MCF 10A (cell line): ENCODE results near the gene STIM1. TPM values are rescaled to one million over a fixed set of nuclear protein-coding genes. Genes with fewer than 3 reads are reported as not detected.

Experiments used
- BruUV-seq: library from RNA; stranded (reverse); fragments of 400-500 nt; replicated peaks from 2 replicates; lab custom pipeline; 2021; lab: Mats Ljungman, UMichigan
- CTCF ChIA-PET: fragments of 300-600 bp; sonication (Branson Sonifier 250); formaldehyde crosslinking; extraction: SDS; loops from one replicate; lab custom pipeline; 2021; ENCODE audit warnings: antibody characterized with exemption, inconsistent platforms; lab: Yijun Ruan, JAX
- POLR2A ChIA-PET: fragments of 300-600, 350-650 bp; sonication (Branson Sonifier 250); formaldehyde crosslinking; extraction: SDS; loops from one replicate; lab custom pipeline; 2020; ENCODE audit warnings: antibody characterized with exemption, inconsistent platforms; lab: Yijun Ruan, JAX
- DNase-seq: peaks from one replicate; pipeline ENCODE4 v3.0.0-alpha.2; 2018; ENCODE audit not compliant: unreplicated experiment
- H3K27ac Mint-ChIP-seq: one replicate; pipeline ENCODE4 v1.8.0; 2022; ENCODE audit warnings: mild to moderate bottlenecking, low read depth, mixed read lengths; ENCODE audit not compliant: unreplicated experiment
- H3K27me3 Mint-ChIP-seq: one replicate; pipeline ENCODE4 v1.8.0; 2022; ENCODE audit warnings: mixed read lengths; ENCODE audit not compliant: insufficient read depth, unreplicated experiment
- H3K36me3 Mint-ChIP-seq: one replicate; pipeline ENCODE4 v1.8.0; 2022; ENCODE audit warnings: mild to moderate bottlenecking, moderate library complexity, mixed read lengths; ENCODE audit not compliant: insufficient read depth, unreplicated experiment
- H3K4me1 Mint-ChIP-seq: one replicate; pipeline ENCODE4 v1.8.0; 2022; ENCODE audit warnings: mixed read lengths; ENCODE audit not compliant: insufficient read depth, unreplicated experiment
- H3K4me3 Mint-ChIP-seq: one replicate; pipeline ENCODE4 v1.8.0; 2022; ENCODE audit warnings: mild to moderate bottlenecking, moderate library complexity, mixed read lengths; ENCODE audit not compliant: unreplicated experiment
- H3K9me3 Mint-ChIP-seq: one replicate; pipeline ENCODE4 v1.8.0; 2022; ENCODE audit warnings: mixed read lengths; ENCODE audit not compliant: unreplicated experiment
- CTCF ChIP-seq: fragments of 200-600 bp; IDR thresholded peaks from one replicate; pipeline ENCODE4 v1.8.0; 2022; ENCODE audit warnings: antibody characterized with exemption, mild to moderate bottlenecking; ENCODE audit not compliant: unreplicated experiment
- intact Hi-C: fragments of 100-400 bp; cut with micrococcal nuclease; formaldehyde crosslinking; loops from 2 replicates; pipeline ENCODE4 v1.14.1; 2022
- total RNA-seq: library from RNA; stranded (reverse); gene quantifications from 2 replicates; pipeline ENCODE4 v1.2.3, GENCODE V29; 2022

STIM1 gene
- total RNA-seq, 1 experiment from 2014 or later, result 41.2 TPM

- no peak overlapping the region for H3K4me3 Mint-ChIP-seq
- H3K9me3 Mint-ChIP-seq, result no peaks in the 10 kb centered on the region
- no peaks in the 10 kb centered on the region for H3K36me3 Mint-ChIP-seq
- ChIA-PET POLR2A (interaction anchor here (0.6 to 1.2 kb wide), 2 partner anchors 224 to 228 kb away, joined by 3 to 4 read pairs; no protein-coding TSS in a partner anchor), CTCF (interaction anchor here (0.6 to 20.5 kb wide), 5 partner anchors 9 to 249 kb away, joined by 3 to 1105 read pairs (median 10); partner anchors contain the start of genes RRM1 and STIM1)
- H3K4me1 Mint-ChIP-seq, result no peaks in the 10 kb centered on the region
- TF ChIP-seq CTCF, result no peak
- no TSS peak for BruUV-seq
- intact Hi-C loops, result no loop called here
- H3K27me3 Mint-ChIP-seq, result peaks cover 10% of the 10 kb centered on the region
- H3K27ac Mint-ChIP-seq, result no peak overlapping the region
- DNase-seq, result no peak
Measured at GRCh38 chr11:3845246-3845645, 10.2 kb upstream of the STIM1 start.

GRCh38 chr11:3845670-3846069 is 9.8 kb upstream of the STIM1 start:
- Mint-ChIP-seq H3K27ac (no peak overlapping the region), H3K4me1 (no peaks in the 10 kb centered on the region), H3K4me3 (no peak overlapping the region), H3K36me3 (no peaks in the 10 kb centered on the region), H3K9me3 (no peaks in the 10 kb centered on the region), H3K27me3 (peaks cover 10% of the 10 kb centered on the region)
- TF ChIP-seq CTCF, result no peak
- intact Hi-C loops, result no loop called here
- ChIA-PET POLR2A (interaction anchor here (0.6 to 1.2 kb wide), 2 partner anchors 223 to 228 kb away, joined by 3 to 4 read pairs; no protein-coding TSS in a partner anchor), CTCF (interaction anchor here (0.6 to 20.5 kb wide), 4 partner anchors 9 to 249 kb away, joined by 3 to 1105 read pairs (median 6); partner anchors contain the start of genes RRM1 and STIM1)
- BruUV-seq, result no TSS peak
- no peak for DNase-seq

GRCh38 chr11:3849297-3849874 is 6.1 kb upstream of the STIM1 start:
- no peak overlapping the region for H3K4me3 Mint-ChIP-seq
- peak; percentile 52 for TF ChIP-seq CTCF
- H3K9me3 Mint-ChIP-seq, result no peaks in the 10 kb centered on the region
- peaks cover 5% of the 10 kb centered on the region for H3K4me1 Mint-ChIP-seq
- intact Hi-C loops, result loop anchor here (1.0 kb wide), 1 partner anchor 223 kb away; no protein-coding TSS in a partner anchor
- POLR2A ChIA-PET, result interaction anchor here (0.6 to 2.8 kb wide), 6 partner anchors 10 to 224 kb away, joined by 3 to 44 read pairs (median 4); no protein-coding TSS in a partner anchor
- no peak overlapping the region for H3K27ac Mint-ChIP-seq
- H3K36me3 Mint-ChIP-seq, result no peaks in the 10 kb centered on the region
- DNase-seq, result peak; percentile 66
- peaks cover 10% of the 10 kb centered on the region for H3K27me3 Mint-ChIP-seq
- BruUV-seq, result no TSS peak
- CTCF ChIA-PET, result interaction anchor here (0.6 to 20.5 kb wide), 65 partner anchors 9 to 1077 kb away, joined by 3 to 1105 read pairs (median 5); partner anchors contain the start of genes PGAP2 and RHOG

GRCh38 chr11:3853545-3853842 is 2.0 kb upstream of the STIM1 start:
- ChIA-PET POLR2A (interaction anchor here (1.3 to 3.0 kb wide), 2 partner anchors 10 to 219 kb away, joined by 3 to 57 read pairs; no protein-coding TSS in a partner anchor), CTCF (interaction anchor here (0.8 to 20.5 kb wide), 16 partner anchors 10 to 264 kb away, joined by 3 to 1105 read pairs (median 18); partner anchors contain the start of gene RHOG)
- no TSS peak for BruUV-seq
- no peak for DNase-seq
- H3K4me3 Mint-ChIP-seq, result no peak overlapping the region
- H3K36me3 Mint-ChIP-seq, result peaks cover 7% of the 10 kb centered on the region
- no peaks in the 10 kb centered on the region for H3K9me3 Mint-ChIP-seq
- peaks cover 6% of the 10 kb centered on the region for H3K27me3 Mint-ChIP-seq
- H3K27ac Mint-ChIP-seq, result no peak overlapping the region
- intact Hi-C loops, result loop anchor here (10.0 kb wide), 1 partner anchor 121 kb away; no protein-coding TSS in a partner anchor
- TF ChIP-seq CTCF, result no peak
- H3K4me1 Mint-ChIP-seq, result peaks cover 22% of the 10 kb centered on the region
